ENCODE measurements around the gene ZNF638.

Gene ZNF638

GRCh38 chr2:71337776-71338175 lies 6.2 kb downstream of the ZNF638 start:
- no peak for DNase-seq

GRCh38 chr2:71339685-71340084 lies 8.1 kb downstream of the ZNF638 start:
- no peak for DNase-seq

GRCh38 chr2:71340176-71340575 lies 8.6 kb downstream of the ZNF638 start:
- no peak for DNase-seq

- DNase-seq: no peak
Observed at GRCh38 chr2:71341645-71342044, 10.1 kb downstream of the ZNF638 start.

- no peak for DNase-seq
Observed at GRCh38 chr2:71346065-71346464, 14.5 kb downstream of the ZNF638 start.

- no peak for DNase-seq
Observed at GRCh38 chr2:71347517-71347916, 15.9 kb downstream of the ZNF638 start.

- no peak for DNase-seq
Observed at GRCh38 chr2:71348302-71348701, 16.7 kb downstream of the ZNF638 start.

GRCh38 chr2:71353248-71353647 lies 21.7 kb downstream of the ZNF638 start:
- no peak for DNase-seq

- DNase-seq: peak in 1 of 2 donors; percentile 17
Observed at GRCh38 chr2:71358931-71359671, 27.5 kb downstream of the ZNF638 start.

GRCh38 chr2:71360434-71360975 lies 28.9 kb downstream of the ZNF638 start:
- DNase-seq: no peak

- DNase-seq: no peak
Observed at GRCh38 chr2:71361631-71362030, 30.0 kb downstream of the ZNF638 start.

- DNase-seq: no peak
Observed at GRCh38 chr2:71362447-71362846, 30.9 kb downstream of the ZNF638 start.

GRCh38 chr2:71370015-71370414 lies 38.4 kb downstream of the ZNF638 start:
- no peak for DNase-seq

GRCh38 chr2:71372042-71372441 lies 40.5 kb downstream of the ZNF638 start:
- DNase-seq: no peak

- no peak for DNase-seq
Observed at GRCh38 chr2:71379086-71379485, 47.5 kb downstream of the ZNF638 start.

GRCh38 chr2:71380665-71381064 lies 49.1 kb downstream of the ZNF638 start:
- no peak for DNase-seq

- DNase-seq: no peak
Observed at GRCh38 chr2:71385012-71385411, 53.4 kb downstream of the ZNF638 start.

- DNase-seq: no peak
Observed at GRCh38 chr2:71388214-71388613, 56.6 kb downstream of the ZNF638 start.

GRCh38 chr2:71389384-71390072 lies 57.9 kb downstream of the ZNF638 start:
- no peak for DNase-seq

- DNase-seq: no peak
Observed at GRCh38 chr2:71393216-71393615, 61.6 kb downstream of the ZNF638 start.

GRCh38 chr2:71395471-71395870 lies 63.9 kb downstream of the ZNF638 start:
- no peak for DNase-seq

- no peak for DNase-seq
Observed at GRCh38 chr2:71402427-71402826, 70.8 kb downstream of the ZNF638 start.

- DNase-seq: no peak
Observed at GRCh38 chr2:71409611-71410010, 78.0 kb downstream of the ZNF638 start.

GRCh38 chr2:71410696-71411095 lies 79.1 kb downstream of the ZNF638 start:
- DNase-seq: no peak

Data from stimulated activated CD4-positive, alpha-beta T cell treated with anti-CD3 and anti-CD28 coated beads, Interleukin-2, amount 100 ng/mL, for 24 hours (primary cell).